Activated T-cell treated with anti-CD3 and anti-CD28 coated beads, Interleukin-2, amount 50 U/mL, for 24 hours (primary cell): ENCODE results near the gene GAB1.

Experiments used
- DNase-seq: peaks from one replicate; pipeline ENCODE4 v3.0.0-alpha.2; 2020
- H3K27ac Mint-ChIP-seq: 2 replicates; pipeline ENCODE4 v1.8.0; 2020; ENCODE audit warnings: mild to moderate bottlenecking, mixed read lengths
- H3K27me3 Mint-ChIP-seq: 2 replicates; pipeline ENCODE4 v1.8.0; 2020; ENCODE audit warnings: mixed read lengths
- H3K36me3 Mint-ChIP-seq: 2 replicates; pipeline ENCODE4 v1.8.0; 2020; ENCODE audit warnings: low read depth, mixed read lengths
- H3K4me1 Mint-ChIP-seq: 2 replicates; pipeline ENCODE4 v1.8.0; 2020; ENCODE audit warnings: low read depth, mixed read lengths
- H3K4me3 Mint-ChIP-seq: 2 replicates; pipeline ENCODE4 v1.8.0; 2020; ENCODE audit warnings: mild to moderate bottlenecking, moderate library complexity, mixed read lengths
- H3K9me3 Mint-ChIP-seq: 2 replicates; pipeline ENCODE4 v1.8.0; 2020; ENCODE audit warnings: mixed read lengths

Gene GAB1

GRCh38 chr4:143421609-143422008 lies 84.9 kb downstream of the GAB1 start:
- peaks cover 12% of the 10 kb centered on the region for H3K27me3 Mint-ChIP-seq
- H3K4me3 Mint-ChIP-seq = no peak overlapping the region
- H3K9me3 Mint-ChIP-seq = no peaks in the 10 kb centered on the region
- no peaks in the 10 kb centered on the region for H3K36me3 Mint-ChIP-seq
- no peak for DNase-seq
- no peaks in the 10 kb centered on the region for H3K4me1 Mint-ChIP-seq
- H3K27ac Mint-ChIP-seq = no peak overlapping the region

GRCh38 chr4:143424276-143424675 lies 87.6 kb downstream of the GAB1 start:
- H3K4me1 Mint-ChIP-seq = no peaks in the 10 kb centered on the region
- H3K36me3 Mint-ChIP-seq = no peaks in the 10 kb centered on the region
- H3K27ac Mint-ChIP-seq = no peak overlapping the region
- no peak for DNase-seq
- H3K4me3 Mint-ChIP-seq = no peak overlapping the region
- no peaks in the 10 kb centered on the region for H3K9me3 Mint-ChIP-seq
- H3K27me3 Mint-ChIP-seq = peaks cover 2% of the 10 kb centered on the region

DNA sequence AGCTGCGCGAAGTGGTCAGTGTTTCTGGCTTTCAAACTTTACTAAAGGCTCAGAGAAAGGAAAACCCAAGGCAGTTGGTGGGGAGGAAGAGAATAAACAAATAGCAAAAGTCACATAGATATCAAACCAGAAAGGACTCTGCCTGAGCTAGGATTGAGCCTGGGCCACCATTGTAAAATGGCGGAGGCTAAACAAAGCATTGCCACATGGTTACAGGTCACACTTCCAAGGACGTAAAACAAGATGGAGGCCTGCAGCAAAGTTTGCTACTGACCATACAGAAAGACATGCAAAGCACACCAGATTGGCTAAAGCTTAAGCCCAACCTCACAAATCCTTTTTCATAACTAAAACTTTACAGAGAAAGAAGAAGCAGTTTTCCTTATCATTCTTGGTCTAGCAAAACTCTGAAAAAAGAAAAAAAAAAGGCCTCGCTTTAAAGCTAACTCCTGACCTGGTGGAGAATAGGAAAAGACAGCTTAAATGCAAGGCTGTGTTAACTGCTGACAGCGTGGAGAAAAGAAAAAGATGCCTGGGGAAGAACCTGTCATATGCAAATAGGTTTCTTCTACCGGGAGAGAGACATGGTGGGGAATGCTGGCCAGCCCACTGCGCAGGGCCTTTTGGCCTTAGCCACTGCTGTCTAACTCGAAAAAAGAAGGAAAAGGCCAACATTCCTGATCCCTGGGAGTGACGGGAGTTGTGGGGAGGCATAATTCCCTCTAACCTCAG lies 95.0 kb downstream of the GAB1 start:
- Mint-ChIP-seq H3K36me3 (no peaks in the 10 kb centered on the region), H3K9me3 (peaks cover 6% of the 10 kb centered on the region), H3K27ac (no peak overlapping the region), H3K4me3 (no peak overlapping the region), H3K4me1 (no peaks in the 10 kb centered on the region), H3K27me3 (no peaks in the 10 kb centered on the region)
- no peak for DNase-seq

GRCh38 chr4:143432258-143432591 lies 95.5 kb downstream of the GAB1 start:
- Mint-ChIP-seq H3K36me3 (no peaks in the 10 kb centered on the region), H3K9me3 (peaks cover 6% of the 10 kb centered on the region), H3K4me1 (no peaks in the 10 kb centered on the region), H3K27me3 (no peaks in the 10 kb centered on the region), H3K4me3 (no peak overlapping the region), H3K27ac (no peak overlapping the region)
- DNase-seq = no peak

- DNase-seq = no peak
- no peaks in the 10 kb centered on the region for H3K4me1 Mint-ChIP-seq
- H3K27me3 Mint-ChIP-seq = peaks cover 3% of the 10 kb centered on the region
- H3K9me3 Mint-ChIP-seq = peaks cover 6% of the 10 kb centered on the region
- H3K36me3 Mint-ChIP-seq = no peaks in the 10 kb centered on the region
- H3K4me3 Mint-ChIP-seq = no peak overlapping the region
- H3K27ac Mint-ChIP-seq = no peak overlapping the region
Observed at GRCh38 chr4:143433231-143433630, 96.6 kb downstream of the GAB1 start.

DNA sequence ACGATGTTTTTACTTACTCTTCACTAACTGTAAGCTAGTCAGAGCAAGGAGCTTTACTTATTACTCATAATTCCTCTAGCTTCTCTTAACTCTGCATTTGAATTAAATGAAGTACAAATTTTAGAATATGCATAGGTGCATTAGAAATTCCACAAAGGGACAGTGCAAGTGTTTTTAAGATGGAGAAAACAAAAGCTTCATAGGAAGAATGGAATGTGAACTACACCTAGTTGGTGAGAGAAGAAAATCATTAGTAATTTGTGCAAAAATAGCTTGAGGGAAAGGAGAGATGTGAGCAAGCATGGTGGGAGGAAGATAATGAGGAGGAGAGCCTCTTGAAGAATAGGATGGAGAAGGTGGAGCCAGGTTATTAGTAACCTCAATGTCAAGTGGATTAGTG lies 99.3 kb downstream of the GAB1 start:
- Mint-ChIP-seq H3K27me3 (peaks cover 4% of the 10 kb centered on the region), H3K4me1 (no peaks in the 10 kb centered on the region), H3K36me3 (no peaks in the 10 kb centered on the region), H3K9me3 (peaks cover 3% of the 10 kb centered on the region), H3K27ac (no peak overlapping the region), H3K4me3 (no peak overlapping the region)
- no peak for DNase-seq

DNA sequence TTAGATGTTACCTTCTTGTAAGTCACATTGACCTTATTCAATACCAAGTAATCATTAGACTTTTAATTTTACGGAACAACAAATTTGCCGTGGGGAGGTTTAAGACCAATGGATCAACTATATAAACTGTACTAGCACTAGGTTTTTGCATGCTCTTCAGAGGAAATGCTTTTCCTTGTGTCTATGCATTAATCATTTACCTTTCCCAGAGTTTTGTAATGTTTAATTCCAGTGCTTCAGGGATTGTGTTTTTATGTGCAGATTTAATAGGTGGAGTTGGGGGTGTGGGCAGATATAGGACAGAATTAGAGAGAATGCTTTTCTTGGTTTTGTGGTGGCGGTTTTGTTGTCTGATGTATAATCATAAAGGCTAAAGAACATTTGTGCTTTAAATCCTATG lies 100.8 kb downstream of the GAB1 start:
- Mint-ChIP-seq H3K4me3 (no peak overlapping the region), H3K36me3 (no peaks in the 10 kb centered on the region), H3K9me3 (no peaks in the 10 kb centered on the region), H3K27me3 (peaks cover 4% of the 10 kb centered on the region), H3K4me1 (no peaks in the 10 kb centered on the region), H3K27ac (no peak overlapping the region)
- no peak for DNase-seq

GRCh38 chr4:143437937-143438336 lies 101.3 kb downstream of the GAB1 start:
- no peaks in the 10 kb centered on the region for H3K9me3 Mint-ChIP-seq
- no peaks in the 10 kb centered on the region for H3K4me1 Mint-ChIP-seq
- H3K27ac Mint-ChIP-seq = no peak overlapping the region
- no peak overlapping the region for H3K4me3 Mint-ChIP-seq
- H3K27me3 Mint-ChIP-seq = peaks cover 4% of the 10 kb centered on the region
- DNase-seq = no peak
- no peaks in the 10 kb centered on the region for H3K36me3 Mint-ChIP-seq

DNA sequence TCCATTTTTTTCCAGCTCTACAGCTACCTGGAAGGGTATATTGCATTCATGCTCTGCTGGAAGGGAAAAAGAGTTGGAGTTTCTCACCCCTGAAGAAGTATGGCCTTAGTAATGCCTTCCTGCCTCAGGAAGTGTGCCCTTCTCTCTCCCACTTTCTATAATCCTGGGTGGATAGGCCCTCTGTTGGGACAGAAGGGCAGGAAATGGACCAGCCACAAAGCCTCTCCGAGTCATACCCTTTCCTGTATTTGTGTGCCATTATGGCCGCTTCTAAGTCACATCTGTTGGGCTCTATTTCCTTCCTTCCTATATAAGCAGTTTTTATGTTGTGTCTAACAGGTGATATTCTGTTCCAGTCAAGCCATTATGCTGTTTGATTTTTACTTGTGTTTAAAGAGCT lies 102.0 kb downstream of the GAB1 start:
- no peaks in the 10 kb centered on the region for H3K36me3 Mint-ChIP-seq
- no peak overlapping the region for H3K4me3 Mint-ChIP-seq
- no peaks in the 10 kb centered on the region for H3K4me1 Mint-ChIP-seq
- H3K9me3 Mint-ChIP-seq = no peaks in the 10 kb centered on the region
- H3K27me3 Mint-ChIP-seq = peaks cover 4% of the 10 kb centered on the region
- no peak for DNase-seq
- H3K27ac Mint-ChIP-seq = no peak overlapping the region

DNA sequence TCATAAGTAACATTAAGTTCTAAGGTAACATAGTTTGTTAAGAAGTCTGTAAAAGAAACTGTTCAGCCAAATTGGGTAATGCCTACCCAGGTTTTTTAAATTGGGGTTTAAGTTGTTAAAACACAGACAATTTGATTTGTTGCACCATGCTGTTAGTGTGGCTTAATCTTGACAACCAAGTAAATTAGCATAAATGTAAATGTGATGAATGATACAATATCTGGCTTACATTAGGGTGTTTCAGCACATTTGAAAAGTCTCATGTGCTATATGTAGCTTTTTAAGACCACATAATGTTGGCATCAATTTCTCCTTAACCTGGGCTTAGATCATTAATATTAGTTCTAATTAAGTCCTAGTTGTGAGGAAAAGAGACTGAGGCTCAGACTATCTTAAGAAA lies 104.4 kb downstream of the GAB1 start:
- no peak for DNase-seq
- no peaks in the 10 kb centered on the region for H3K9me3 Mint-ChIP-seq
- no peak overlapping the region for H3K4me3 Mint-ChIP-seq
- H3K36me3 Mint-ChIP-seq = no peaks in the 10 kb centered on the region
- H3K27me3 Mint-ChIP-seq = peaks cover 4% of the 10 kb centered on the region
- no peaks in the 10 kb centered on the region for H3K4me1 Mint-ChIP-seq
- H3K27ac Mint-ChIP-seq = no peak overlapping the region

DNA sequence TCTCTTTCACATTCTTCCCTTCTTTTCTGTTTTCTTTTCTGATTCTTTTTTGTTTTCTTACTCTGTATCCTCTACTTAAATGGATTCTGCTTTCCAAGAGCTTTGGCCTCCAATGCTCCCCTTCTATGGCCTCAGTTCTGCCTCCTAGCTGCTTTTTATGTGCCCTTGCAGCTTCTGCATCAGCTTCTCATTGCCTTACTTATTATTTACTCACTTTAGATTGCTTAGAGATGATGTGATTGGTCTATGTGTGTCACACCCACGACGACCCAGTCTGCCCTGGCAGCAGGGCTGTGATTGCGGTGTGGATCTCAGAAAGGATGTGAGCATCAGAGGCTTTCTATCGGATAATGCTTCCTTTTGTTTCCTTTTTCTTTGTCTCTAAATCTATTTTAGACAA lies 105.0 kb downstream of the GAB1 start:
- H3K36me3 Mint-ChIP-seq = no peaks in the 10 kb centered on the region
- H3K9me3 Mint-ChIP-seq = no peaks in the 10 kb centered on the region
- peaks cover 4% of the 10 kb centered on the region for H3K27me3 Mint-ChIP-seq
- DNase-seq = no peak
- no peak overlapping the region for H3K4me3 Mint-ChIP-seq
- no peaks in the 10 kb centered on the region for H3K4me1 Mint-ChIP-seq
- no peak overlapping the region for H3K27ac Mint-ChIP-seq

GRCh38 chr4:143443728-143444127 lies 107.1 kb downstream of the GAB1 start:
- Mint-ChIP-seq H3K36me3 (no peaks in the 10 kb centered on the region), H3K27me3 (no peaks in the 10 kb centered on the region), H3K4me3 (no peak overlapping the region), H3K4me1 (no peaks in the 10 kb centered on the region), H3K27ac (no peak overlapping the region), H3K9me3 (no peaks in the 10 kb centered on the region)
- DNase-seq = no peak

DNA sequence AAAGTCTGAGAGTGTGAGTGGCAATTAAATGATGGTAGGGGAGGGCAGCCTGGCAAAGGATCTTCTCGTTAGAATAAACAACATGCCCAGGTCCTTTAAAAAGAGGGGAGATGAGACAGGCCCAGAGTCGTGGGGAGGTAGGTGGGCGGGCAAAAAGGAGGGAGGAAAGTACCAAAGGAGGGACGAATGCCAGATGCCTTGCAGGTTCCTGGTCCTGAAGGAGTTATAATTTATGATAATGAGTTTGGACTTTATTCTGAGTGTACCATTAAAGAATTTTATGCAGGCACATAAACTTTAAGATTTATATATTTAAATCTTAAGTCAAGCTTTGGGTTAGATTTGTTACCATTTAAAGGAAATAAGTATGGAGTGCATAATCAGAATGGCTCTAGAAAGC lies 114.5 kb downstream of the GAB1 start:
- H3K4me1 Mint-ChIP-seq = no peaks in the 10 kb centered on the region
- peaks cover 4% of the 10 kb centered on the region for H3K27me3 Mint-ChIP-seq
- no peaks in the 10 kb centered on the region for H3K9me3 Mint-ChIP-seq
- no peak overlapping the region for H3K27ac Mint-ChIP-seq
- no peak overlapping the region for H3K4me3 Mint-ChIP-seq
- no peaks in the 10 kb centered on the region for H3K36me3 Mint-ChIP-seq
- no peak for DNase-seq

DNA sequence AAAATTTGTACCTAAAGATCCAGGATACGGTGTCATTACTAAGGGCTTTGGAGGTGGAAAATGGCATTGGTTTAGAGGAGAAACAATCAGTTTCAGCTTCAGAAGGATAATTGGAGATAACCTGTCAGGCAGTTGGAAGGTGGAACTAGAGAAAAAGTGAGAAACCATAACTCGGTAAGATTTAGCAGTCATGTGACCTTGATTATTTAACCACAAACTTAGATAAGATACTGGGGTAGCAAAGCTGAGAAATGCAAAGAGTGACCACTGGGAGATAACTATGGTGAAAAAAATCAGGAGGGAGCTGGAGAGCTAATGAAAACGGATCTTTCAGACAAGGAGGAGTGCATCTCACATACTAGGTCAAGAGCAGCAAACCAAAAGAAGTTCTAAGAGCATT lies 118.5 kb downstream of the GAB1 start:
- no peak overlapping the region for H3K27ac Mint-ChIP-seq
- no peaks in the 10 kb centered on the region for H3K9me3 Mint-ChIP-seq

GRCh38 chr4:143458966-143459365 lies 122.3 kb downstream of the GAB1 start:
- no peak overlapping the region for H3K27ac Mint-ChIP-seq
- H3K27me3 Mint-ChIP-seq = peaks cover 3% of the 10 kb centered on the region
- H3K9me3 Mint-ChIP-seq = no peaks in the 10 kb centered on the region
- no peaks in the 10 kb centered on the region for H3K36me3 Mint-ChIP-seq
- H3K4me3 Mint-ChIP-seq = no peak overlapping the region
- no peak for DNase-seq
- no peaks in the 10 kb centered on the region for H3K4me1 Mint-ChIP-seq

More for the DNA sequence above, 118.5 kb downstream of the GAB1 start:
- Mint-ChIP-seq H3K4me3 (no peak overlapping the region), H3K27me3 (peaks cover 5% of the 10 kb centered on the region), H3K36me3 (no peaks in the 10 kb centered on the region), H3K4me1 (no peaks in the 10 kb centered on the region)
- no peak for DNase-seq
